BE2C (cell line): ENCODE results near the gene TSPAN3.

Experiments
- DNase-seq: peaks from one replicate; pipeline ENCODE4 v3.0.0-alpha.2; 2020
- H3K27me3 ChIP-seq: fragments of 250-450 bp; sonication (Bioruptor Pico); 2 replicates; pipeline ENCODE4 v1.5.1; 2020; ENCODE audit warnings: mild to moderate bottlenecking
- H3K36me3 ChIP-seq: fragments of 250-450 bp; sonication (Bioruptor Pico); 2 replicates; pipeline ENCODE4 v1.5.1; 2020; ENCODE audit warnings: mild to moderate bottlenecking
- H3K4me1 ChIP-seq: fragments of 250-450 bp; sonication (Bioruptor Pico); 2 replicates; pipeline ENCODE4 v1.5.1; 2020
- H3K4me3 ChIP-seq: 2 replicates; pipeline ENCODE4 v1.5.1; 2011; ENCODE audit warnings: low read depth, low read length
- H3K9me3 ChIP-seq: fragments of 250-450 bp; sonication (Bioruptor Pico); 2 replicates; pipeline ENCODE4 v1.5.1; 2020
- CTCF ChIP-seq: IDR thresholded peaks from 2 replicates; pipeline ENCODE4 v1.5.1; 2012; ENCODE audit warnings: mild to moderate bottlenecking, low read depth, low read length

Gene TSPAN3

GRCh38 chr15:77025083-77025901 lies 45.6 kb downstream of the TSPAN3 start:
- no peak for TF ChIP-seq CTCF
- Histone ChIP-seq H3K9me3 (no peaks in the 10 kb centered on the region), H3K4me1 (no peaks in the 10 kb centered on the region), H3K4me3 (no peak overlapping the region), H3K27me3 (no peaks in the 10 kb centered on the region), H3K36me3 (no peaks in the 10 kb centered on the region)
- peak; percentile 4 for DNase-seq

DNA sequence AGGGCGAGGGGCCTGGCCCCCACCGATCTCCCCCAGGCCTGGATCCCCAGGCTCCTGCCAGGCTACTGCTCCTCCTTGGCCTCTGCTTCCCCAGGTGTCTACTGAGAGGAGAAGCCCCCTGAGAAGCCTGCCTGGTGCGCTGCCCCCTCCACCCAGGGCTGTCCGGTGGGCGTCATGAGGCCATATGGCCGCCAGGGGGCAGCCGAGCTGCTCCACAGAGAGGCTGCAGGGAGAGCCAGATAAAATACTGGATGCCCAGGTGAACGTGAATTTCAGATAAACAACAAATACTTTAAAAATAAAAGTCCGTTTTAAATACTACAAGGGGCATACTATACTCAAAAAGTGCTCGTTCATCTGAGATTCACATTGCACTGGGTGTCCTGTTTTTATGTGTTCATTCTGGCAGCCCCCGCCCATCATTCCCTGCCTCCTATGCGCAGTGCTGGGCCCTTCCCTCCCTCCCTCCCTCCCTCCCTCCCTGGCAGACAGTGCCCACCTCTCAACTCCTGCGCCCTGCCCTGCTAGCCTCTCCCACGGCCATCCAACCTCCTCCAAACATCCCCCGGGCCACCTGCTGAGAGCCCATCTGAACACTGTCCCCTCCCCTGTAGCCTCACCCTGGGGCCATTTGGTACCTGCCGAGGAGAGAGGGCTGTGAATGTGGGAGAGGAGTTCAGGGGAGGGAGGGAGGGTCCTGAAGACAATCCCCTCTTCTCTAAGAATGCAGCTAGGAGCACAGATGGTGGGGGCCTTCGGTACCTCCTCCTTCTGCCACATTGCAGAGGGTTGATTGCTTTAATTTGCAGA lies 46.4 kb downstream of the TSPAN3 start:
- Histone ChIP-seq H3K4me3 (no peak overlapping the region), H3K9me3 (no peaks in the 10 kb centered on the region), H3K27me3 (no peaks in the 10 kb centered on the region), H3K36me3 (no peaks in the 10 kb centered on the region), H3K4me1 (no peaks in the 10 kb centered on the region)
- peak; percentile 94 for TF ChIP-seq CTCF
- peak; percentile 83 for DNase-seq

DNA sequence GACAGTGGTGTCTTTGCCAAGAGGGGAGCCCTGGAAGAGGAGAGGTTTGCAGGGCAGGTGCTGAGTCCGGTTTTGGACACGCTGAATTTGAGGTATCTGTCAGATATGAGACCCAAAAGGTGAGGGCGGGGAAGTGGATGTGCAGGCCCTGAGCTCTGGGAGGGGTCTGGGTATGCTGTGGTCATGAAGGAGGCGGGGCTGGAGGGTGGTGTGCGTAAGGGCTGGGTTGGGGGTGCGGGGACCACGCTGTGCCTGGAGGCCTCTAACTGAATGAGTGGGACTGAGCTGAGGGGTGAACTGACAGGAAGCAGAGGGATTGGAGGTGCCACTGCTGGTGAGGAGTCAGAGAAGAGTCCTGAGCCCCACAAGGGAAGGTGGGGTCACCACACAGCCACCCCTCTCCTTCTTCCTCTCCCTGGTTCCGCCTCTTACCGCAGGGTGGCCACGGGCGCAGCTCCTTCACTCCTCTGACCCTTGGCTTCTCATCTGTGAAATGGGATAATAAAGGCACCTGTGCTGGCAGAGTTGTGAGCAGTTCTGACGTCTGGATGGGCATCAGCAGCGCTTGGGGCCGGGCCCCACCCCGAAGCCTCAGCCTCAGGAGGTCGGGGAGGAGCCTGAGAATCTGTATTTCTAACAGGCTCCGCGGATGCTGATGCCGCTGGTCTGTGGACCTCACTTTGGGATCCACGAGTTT lies 47.2 kb downstream of the TSPAN3 start:
- Histone ChIP-seq H3K36me3 (no peaks in the 10 kb centered on the region), H3K4me1 (no peaks in the 10 kb centered on the region), H3K27me3 (no peaks in the 10 kb centered on the region), H3K4me3 (no peak overlapping the region), H3K9me3 (no peaks in the 10 kb centered on the region)
- TF ChIP-seq CTCF, result no peak
- DNase-seq, result peak; percentile 10

- no peak for DNase-seq
- no peak for TF ChIP-seq CTCF
- no peaks in the 10 kb centered on the region for H3K27me3 ChIP-seq
These were observed 48.0 kb downstream of the TSPAN3 start for GRCh38 chr15:77022646-77023575.

DNA sequence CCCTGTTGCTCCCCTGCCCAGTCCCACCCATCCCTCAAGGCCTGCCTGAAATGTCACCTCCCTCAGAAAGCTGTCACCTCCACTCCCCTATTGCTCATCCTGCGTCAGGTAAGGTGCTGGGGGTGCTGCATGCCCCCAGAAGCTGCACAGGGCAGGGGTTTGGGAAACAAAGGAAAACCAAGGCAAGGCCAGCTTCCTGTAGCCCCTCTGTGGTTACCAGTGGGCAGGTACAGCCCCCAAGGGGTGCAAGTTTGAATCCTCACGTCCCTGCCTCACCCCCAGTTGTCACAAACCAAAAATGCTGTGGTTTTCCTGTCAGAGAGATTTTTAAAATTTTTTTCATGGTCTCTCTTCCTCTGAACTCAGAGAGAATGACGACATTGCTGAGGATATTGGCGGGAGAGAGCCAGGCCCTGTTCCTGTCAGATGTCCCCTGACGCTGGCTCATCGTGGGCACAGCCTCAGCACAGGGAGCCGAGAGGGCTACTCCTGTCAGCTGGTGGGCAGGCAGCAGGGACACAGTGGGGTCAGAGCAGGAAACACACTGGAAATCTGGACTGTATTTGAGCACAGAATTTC lies 49.0 kb downstream of the TSPAN3 start:
- H3K27me3 ChIP-seq, result no peaks in the 10 kb centered on the region
- no peaks in the 10 kb centered on the region for H3K36me3 ChIP-seq
- no peak for TF ChIP-seq CTCF
- no peaks in the 10 kb centered on the region for H3K4me1 ChIP-seq
- DNase-seq, result no peak
- no peaks in the 10 kb centered on the region for H3K9me3 ChIP-seq
- H3K4me3 ChIP-seq, result no peak overlapping the region

More at GRCh38 chr15:77022646-77023575, 48.0 kb downstream of the TSPAN3 start:
- Histone ChIP-seq H3K4me3 (no peak overlapping the region), H3K9me3 (no peaks in the 10 kb centered on the region), H3K4me1 (no peaks in the 10 kb centered on the region), H3K36me3 (no peaks in the 10 kb centered on the region)
